Activated CD8-positive, alpha-beta memory T cell treated with anti-CD3 and anti-CD28 coated beads for 24 hours (primary cell): ENCODE data around the gene SMIM43.

Experiments
- DNase-seq: peaks from one replicate; pipeline ENCODE4 v3.0.0-alpha.2; 2020

Gene SMIM43

GRCh38 chr4:121764702-121765367 lies at the start of gene SMIM43:
SMIM43 (minus strand) TSS chr4:121765164; CDS start chr4:121765105, 59 bp downstream.
- DNase-seq = no peak

DNA sequence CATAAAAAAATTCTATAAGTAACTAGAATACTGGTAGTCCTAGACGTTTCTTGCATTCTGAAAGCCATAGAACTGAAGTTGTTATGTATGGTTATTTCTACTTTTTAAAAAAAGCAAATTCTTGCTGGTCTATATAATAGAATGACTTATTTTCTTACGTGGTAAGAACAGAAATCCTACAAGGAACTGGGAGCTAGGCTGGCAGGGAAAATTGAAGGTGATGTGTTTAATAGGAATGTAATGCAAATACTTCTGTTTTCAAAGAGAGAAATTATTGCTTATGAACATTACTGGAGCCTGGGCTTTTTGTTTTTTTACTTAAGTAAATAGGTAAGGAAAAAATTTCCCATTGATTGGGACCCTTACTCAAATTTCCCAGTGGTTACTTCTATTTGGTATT lies 49.8 kb upstream of the SMIM43 start:
- no peak for DNase-seq

DNA sequence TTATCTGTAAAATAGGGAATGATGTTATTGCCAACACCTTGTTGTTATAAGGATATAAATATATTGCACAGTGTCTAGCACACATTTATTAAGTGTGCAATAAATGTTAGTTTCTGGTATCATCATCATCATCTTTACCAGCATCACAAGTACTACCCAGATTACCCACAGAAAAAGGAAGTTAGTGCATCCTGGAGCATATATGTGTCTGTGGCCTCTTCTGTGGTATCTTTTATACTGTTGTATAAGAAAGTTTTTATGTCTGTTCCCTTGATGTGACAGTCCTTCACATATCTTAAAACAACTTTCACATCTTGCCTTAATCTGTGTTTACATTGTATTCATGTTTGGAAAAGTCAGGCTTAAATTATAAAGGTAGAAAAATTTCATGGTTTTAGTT lies 46.2 kb upstream of the SMIM43 start:
- DNase-seq = no peak

DNA sequence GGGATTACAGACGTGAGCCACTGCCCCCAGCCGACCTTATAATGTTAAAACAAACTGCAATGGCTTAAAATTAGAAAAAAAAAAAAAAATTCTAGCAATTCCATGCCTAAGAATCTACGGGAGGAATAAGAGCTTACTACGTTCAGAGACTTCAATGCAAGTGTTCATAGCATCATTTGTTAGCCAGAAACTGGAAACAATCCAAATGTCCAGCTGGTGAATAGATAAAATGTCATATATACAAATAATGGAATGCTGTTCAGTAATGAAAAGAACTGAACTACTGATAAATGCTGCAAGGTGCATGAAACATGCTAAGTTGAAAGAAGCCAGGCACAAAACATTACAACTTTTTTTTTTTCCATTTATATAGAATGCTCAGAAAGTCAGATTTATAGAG lies 41.4 kb upstream of the SMIM43 start:
- no peak for DNase-seq

GRCh38 chr4:121801715-121802075 lies 36.7 kb upstream of the SMIM43 start:
- DNase-seq = no peak

GRCh38 chr4:121800961-121801714 lies 36.2 kb upstream of the SMIM43 start, which contains the start of gene EXOSC9:
EXOSC9 (plus strand) TSS chr4:121801323; CDS start chr4:121801425, 102 bp downstream.
- DNase-seq = peak; percentile 99

GRCh38 chr4:121800638-121800960 lies 35.6 kb upstream of the SMIM43 start:
- no peak for DNase-seq

DNA sequence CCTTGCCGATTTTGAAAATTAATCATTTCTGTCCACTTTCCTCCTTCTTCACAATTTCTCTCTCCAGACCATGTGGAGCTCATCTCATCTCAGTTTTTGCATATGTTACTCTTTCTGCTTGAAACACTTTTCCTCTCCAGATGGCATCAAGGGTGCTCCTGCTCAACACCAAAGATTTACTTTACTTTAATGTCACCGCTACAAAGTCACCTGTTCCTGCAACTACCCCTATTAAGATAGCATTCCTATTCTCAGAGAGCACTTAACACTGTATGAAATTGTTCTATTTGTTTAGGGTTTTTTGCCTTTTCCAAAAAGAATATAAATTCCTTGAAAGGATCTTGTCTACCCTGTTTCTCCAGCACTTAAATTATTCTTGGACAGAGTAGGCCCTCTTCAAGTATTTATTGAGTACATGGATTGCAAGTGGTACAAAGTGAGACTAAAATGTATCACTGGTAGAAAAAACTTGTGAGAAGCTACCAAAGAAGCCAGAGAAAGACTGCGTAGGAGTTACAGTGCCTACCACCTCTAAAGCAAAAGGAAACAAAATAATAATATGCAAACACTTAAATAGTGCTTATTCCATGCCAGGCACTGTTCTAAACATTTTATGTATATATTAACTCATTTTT lies 35.0 kb upstream of the SMIM43 start:
- DNase-seq = no peak

DNA sequence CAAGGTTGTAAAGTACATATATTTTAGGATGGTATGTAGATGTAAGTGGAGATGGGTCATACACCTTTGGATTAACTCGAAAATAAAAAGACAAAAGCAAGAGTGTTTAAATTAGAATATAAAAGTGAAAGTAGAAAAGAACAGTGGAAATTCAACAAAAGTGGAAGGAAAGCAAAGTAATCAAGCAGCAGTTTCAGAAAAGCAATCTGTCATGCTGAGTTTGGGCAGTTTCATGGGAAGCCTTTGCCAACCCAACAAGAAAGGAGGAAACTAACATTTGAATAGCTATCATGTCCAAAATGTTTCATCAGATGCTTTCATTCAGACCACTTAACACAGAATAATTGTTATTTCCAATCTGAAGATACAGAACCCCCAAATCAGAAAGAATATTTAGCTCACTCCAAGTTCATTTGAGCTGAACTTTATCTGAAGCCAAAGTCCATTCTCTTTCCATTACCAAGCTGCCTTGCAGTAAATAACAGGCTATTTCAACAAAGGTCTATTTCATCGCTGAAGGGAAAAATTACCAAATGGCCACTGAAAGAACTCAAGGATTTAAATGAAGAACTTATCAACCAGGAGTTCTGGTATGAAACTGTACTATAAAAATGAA lies 34.4 kb upstream of the SMIM43 start:
- DNase-seq = no peak

DNA sequence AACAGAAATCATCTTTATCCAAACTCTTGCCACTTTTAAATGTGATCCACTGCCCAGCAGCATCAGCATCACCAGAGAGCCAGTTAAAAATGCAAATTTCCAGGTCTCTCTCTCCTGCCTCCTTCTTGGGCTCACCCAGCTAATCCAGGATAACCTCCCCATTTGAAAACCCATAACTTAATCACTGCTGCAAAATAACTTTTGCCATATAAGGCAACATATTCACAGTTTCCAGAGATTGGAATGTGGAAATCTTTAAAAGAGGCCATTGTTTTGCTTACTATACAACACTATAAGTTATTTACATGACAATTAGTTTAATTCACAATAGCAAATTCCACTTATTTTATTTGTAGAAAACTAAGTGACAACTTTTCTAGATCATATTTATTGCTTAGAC lies 31.3 kb upstream of the SMIM43 start:
- DNase-seq = no peak

GRCh38 chr4:121794505-121795188 lies 29.7 kb upstream of the SMIM43 start:
- no peak for DNase-seq

- DNase-seq = no peak
Observed at GRCh38 chr4:121792966-121793365, 28.0 kb upstream of the SMIM43 start.

GRCh38 chr4:121791481-121791880 lies 26.5 kb upstream of the SMIM43 start:
- no peak for DNase-seq

DNA sequence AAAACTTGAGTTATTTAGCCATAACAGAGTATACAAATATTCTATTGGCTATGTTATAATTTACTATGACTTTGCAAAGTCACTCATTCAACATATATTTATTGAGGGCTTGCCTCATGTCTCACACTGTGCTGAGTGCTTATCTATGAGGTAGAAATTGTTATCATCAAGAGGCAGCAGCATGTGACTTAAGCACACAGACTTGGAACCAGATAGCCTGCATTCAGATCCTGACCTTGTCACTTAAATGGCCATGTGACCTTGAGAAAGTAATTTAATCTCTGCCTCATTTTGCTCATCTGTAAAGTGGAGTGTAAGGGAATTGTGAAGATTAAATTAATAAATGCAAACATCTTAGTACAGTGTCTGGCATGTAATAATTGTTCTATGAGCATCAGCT lies 26.0 kb upstream of the SMIM43 start:
- DNase-seq = no peak

DNA sequence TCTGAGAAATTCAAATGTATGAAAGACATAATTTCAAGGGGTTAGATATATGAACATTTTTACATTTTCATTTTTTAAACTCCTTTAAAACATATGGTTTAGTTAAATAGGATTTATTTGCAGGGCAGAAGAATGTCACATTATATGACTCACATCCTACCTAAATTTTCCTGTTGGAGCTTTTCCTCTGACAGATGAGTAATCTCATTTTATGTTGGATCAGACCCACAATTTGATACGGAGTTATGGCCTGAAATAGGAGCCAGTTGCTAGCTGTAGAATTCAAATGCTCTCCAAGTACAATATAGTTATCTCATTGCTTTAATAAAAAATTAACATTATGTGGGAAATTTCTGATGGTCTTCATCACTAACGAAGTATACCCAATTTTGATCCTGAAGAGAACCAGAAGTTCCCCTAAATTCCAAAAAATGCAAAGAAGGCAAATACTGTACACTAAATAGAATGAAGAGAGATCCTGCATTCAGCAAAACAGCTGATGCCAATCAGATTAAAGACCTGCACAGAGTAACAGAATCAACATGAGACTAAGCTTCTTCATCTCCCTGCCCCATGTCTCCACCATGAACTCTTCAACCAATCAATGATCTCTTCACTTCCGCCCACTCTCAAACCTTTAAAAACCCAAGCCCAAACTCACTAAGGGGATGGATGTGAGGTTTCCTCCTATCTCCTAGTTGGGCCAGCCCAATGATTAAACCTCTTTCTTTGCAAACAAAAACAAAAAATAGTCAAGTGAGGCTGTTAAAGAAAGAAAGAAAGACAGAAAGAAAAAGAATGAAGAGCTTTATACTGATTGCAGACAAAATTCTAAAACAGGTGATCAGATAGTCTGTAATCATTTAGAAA lies 25.2 kb upstream of the SMIM43 start:
- no peak for DNase-seq

DNA sequence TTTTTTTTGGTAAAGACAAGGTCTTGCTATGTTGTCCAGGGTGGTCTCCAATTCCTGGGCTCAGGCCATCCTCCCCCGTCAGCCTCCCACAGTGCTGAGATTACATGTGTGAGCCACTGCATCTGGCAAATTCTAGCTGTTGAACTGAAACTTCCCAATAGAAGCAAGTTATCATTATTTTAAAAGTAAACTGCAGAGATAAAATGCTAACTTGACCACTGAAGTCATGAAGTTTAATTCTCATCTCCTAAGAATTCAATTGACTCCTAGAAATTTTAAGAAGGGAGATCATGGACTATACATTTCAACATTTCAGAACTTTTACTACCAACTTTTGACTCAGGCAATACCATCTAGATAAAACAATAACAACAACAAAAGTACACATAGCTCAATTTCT lies 24.5 kb upstream of the SMIM43 start:
- DNase-seq = no peak

GRCh38 chr4:121788896-121789295 lies 23.9 kb upstream of the SMIM43 start:
- DNase-seq = no peak

DNA sequence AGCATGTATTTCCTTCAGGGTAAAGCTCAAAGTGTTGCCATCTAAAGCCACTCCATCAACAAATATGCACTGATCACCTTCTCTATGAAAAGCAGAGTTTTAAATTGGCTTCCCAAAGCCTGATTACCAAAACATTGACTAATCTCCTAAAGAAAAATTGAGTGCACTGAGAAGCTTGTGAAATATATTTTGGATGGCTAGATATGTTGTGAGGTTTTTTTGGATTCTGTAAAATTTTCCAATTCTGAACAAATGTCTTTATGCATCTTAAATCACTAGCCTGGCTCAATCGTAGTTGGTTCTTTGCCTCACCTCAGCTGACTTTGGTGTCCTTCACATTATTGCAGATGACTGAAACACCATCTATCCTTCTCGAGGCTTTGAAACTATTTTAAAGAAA lies 21.3 kb upstream of the SMIM43 start:
- no peak for DNase-seq

DNA sequence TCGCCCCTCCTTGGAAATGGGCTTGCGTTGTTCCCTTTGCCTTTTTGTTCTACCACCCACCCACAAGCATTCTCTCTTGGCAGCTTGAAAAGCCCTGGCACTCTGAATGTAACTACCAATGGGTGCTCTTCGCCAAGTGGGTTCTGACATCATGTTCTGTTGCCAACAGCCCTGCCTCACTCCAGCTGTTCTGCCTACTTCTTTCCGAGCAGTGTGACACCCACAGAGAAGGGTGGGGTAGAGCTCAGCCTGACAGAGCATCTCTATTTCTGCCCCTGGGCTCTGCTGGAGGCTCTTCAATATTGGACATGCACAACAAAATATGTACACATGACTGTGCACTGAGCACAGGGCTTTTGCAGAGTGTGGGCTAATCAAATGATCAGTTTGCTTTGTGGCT lies 20.5 kb upstream of the SMIM43 start:
- DNase-seq = no peak

- DNase-seq = no peak
Observed at GRCh38 chr4:121784975-121785374, 20.0 kb upstream of the SMIM43 start.

DNA sequence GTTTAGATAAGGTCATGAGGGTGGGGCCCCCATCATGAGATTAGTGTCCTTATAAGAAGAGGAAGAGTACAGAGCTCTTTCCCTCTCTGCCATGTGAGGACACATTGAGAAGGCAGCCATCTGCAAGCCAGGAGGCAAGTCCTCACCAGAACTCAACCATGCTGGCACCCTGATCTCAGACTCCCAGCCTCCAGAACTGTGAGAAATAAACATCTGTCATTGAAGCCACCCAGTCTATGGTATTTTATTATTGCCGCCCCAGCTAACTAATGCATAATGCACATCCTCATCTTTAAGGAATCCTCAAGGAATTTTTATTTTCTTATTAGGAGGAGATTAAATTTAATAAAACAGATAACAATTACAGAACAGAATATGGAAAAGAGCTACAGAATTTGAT lies 19.4 kb upstream of the SMIM43 start:
- DNase-seq = no peak

GRCh38 chr4:121783210-121783609 lies 18.2 kb upstream of the SMIM43 start:
- no peak for DNase-seq
